Lower leg skin (tissue), 4 donors: ENCODE measurements around the gene CHCHD4. TPM values are rescaled to one million over a fixed set of nuclear protein-coding genes. Genes with fewer than 3 reads are reported as not detected.
"Not testable (repeated sequence)": the region's sequence is repeated elsewhere in the genome, so short reads cannot be mapped to it uniquely, and the experiment has no call there.

ENCODE experiments used
- DNase-seq, 2 donors: peaks; one replicate each; pipeline ENCODE4 v3.0.0-alpha.2; 2019; ENCODE audit warnings: low spot score in 2 of 2
- H3K4me3 ChIP-seq: fragments of 200-600 bp; sonication (generic); 2 replicates; pipeline ENCODE4 v1.5.1; 2017; ENCODE audit warnings: mild to moderate bottlenecking, low read depth; ENCODE audit not compliant: poor library complexity, severe bottlenecking
- CTCF ChIP-seq, 3 donors: fragments of 450-650 bp; IDR thresholded peaks; one replicate each; pipeline ENCODE4 v1.5.1; 2016; ENCODE audit warnings: antibody characterized with exemption in 3 of 3, mild to moderate bottlenecking in 3 of 3, moderate library complexity in 2 of 3
- POLR2A ChIP-seq, 2 donors: fragments of 450-650 bp; IDR thresholded peaks; one replicate each; pipeline ENCODE4 v1.6.1; 2016 to 2017; ENCODE audit warnings: antibody characterized with exemption in 2 of 2, mild to moderate bottlenecking in 1 of 2, moderate library complexity in 1 of 2
- WGBS, 2 donors: methylation state at CpG; one replicate each; pipeline ENCODE4 v1.1.5; 2018; 5-methylcytosine and 5-hydroxymethylcytosine counted together
- intact Hi-C: fragments of 100-400 bp; cut with DNase I; formaldehyde crosslinking; loops from one replicate; pipeline ENCODE4 v1.15.0; 2023; ENCODE audit warnings: low total_unique reads
- total RNA-seq, 4 donors: library from RNA; depleted of rRNA; stranded (reverse); fragments of >200 nt; gene quantifications; one replicate each; pipeline ENCODE4 v1.1.0, GENCODE V29; 2016

The CHCHD4 gene
- total RNA-seq, 4 donors from 2014 or later, result 8.4 to 14.6 (median 11.8) TPM

GRCh38 chr3:14092464-14092863 is 32.2 kb downstream of the CHCHD4 start:
- TF ChIP-seq POLR2A (IDR thresholded peaks at IDR 0.05), result no peak
- no peak for TF ChIP-seq CTCF (IDR thresholded peaks at IDR 0.05)
- H3K4me3 ChIP-seq, result no peak overlapping the region
- intact Hi-C loops, result no loop called here
- 91 to 93% methylated on average over 2 of the region's 2 CpGs for WGBS, 2 donors
- DNase-seq, result no peak

GRCh38 chr3:14091959-14092358 is 32.7 kb downstream of the CHCHD4 start:
- H3K4me3 ChIP-seq, DNase-seq, intact Hi-C loops: not testable (repeated sequence)
- 67 to 83% methylated on average over 3 to 4 of the region's 5 CpGs for WGBS, 2 donors

- intact Hi-C loops, H3K4me3 ChIP-seq, DNase-seq: not testable (repeated sequence)
- 82 to 88% methylated on average over 5 of the region's 5 CpGs for WGBS, 2 donors
Measured at GRCh38 chr3:14087461-14087860, 37.2 kb downstream of the CHCHD4 start.

- no peak overlapping the region for H3K4me3 ChIP-seq
- WGBS, 2 donors, result 78 to 87% methylated on average over 5 of the region's 5 CpGs
- TF ChIP-seq POLR2A (IDR thresholded peaks at IDR 0.05), result no peak
- no peak for TF ChIP-seq CTCF (IDR thresholded peaks at IDR 0.05)
- intact Hi-C loops, result no loop called here
- no peak for DNase-seq
Measured at GRCh38 chr3:14082108-14082657, 42.5 kb downstream of the CHCHD4 start.

- DNase-seq, result no peak
- WGBS, 2 donors, result 90 to 100% methylated on average over 1 of the region's 1 CpG
- no peak overlapping the region for H3K4me3 ChIP-seq
- intact Hi-C loops, result no loop called here
- TF ChIP-seq POLR2A (IDR thresholded peaks at IDR 0.05), result no peak
- no peak for TF ChIP-seq CTCF (IDR thresholded peaks at IDR 0.05)
Measured at GRCh38 chr3:14077310-14077709, 47.4 kb downstream of the CHCHD4 start.

GRCh38 chr3:14075233-14075632 is 49.4 kb downstream of the CHCHD4 start:
- WGBS, 2 donors, result 77 to 84% methylated on average over 3 of the region's 3 CpGs
- DNase-seq, intact Hi-C loops, H3K4me3 ChIP-seq: not testable (repeated sequence)

GRCh38 chr3:14064910-14065309 is 59.8 kb downstream of the CHCHD4 start:
- no peak for DNase-seq
- intact Hi-C loops, result no loop called here
- 66 to 80% methylated on average over 4 of the region's 4 CpGs for WGBS, 2 donors
- H3K4me3 ChIP-seq, result no peak overlapping the region
- TF ChIP-seq CTCF (IDR thresholded peaks at IDR 0.05) (no peak), POLR2A (IDR thresholded peaks at IDR 0.05) (no peak)
